GM12878 (cell line): ENCODE data around the gene AFTPH. TPM values are rescaled to one million over a fixed set of nuclear protein-coding genes. Genes with fewer than 3 reads are reported as not detected.
"Not testable (repeated sequence)": the region's sequence is repeated elsewhere in the genome, so short reads cannot be mapped to it uniquely, and the experiment has no call there.

Experiments used
- ATAC-seq: fragments of 200-7000 bp; cut with Tn5 transposase; 3 replicates; pipeline ENCODE4 v1.9.1; 2020; ENCODE audit warnings: mild to moderate bottlenecking, moderate library complexity
- BruUV-seq: library from RNA; stranded (reverse); fragments of 400-500 nt; replicated peaks from 2 replicates; lab custom pipeline; 2021; lab: Mats Ljungman, UMichigan
- CTCF ChIA-PET: fragments of 300-600 bp; sonication (Branson Sonifier 250); formaldehyde crosslinking; extraction: SDS; loops from one replicate; lab custom pipeline; 2021; ENCODE audit warnings: inconsistent platforms; lab: Yijun Ruan, JAX
- POLR2A ChIA-PET: fragments of 350-600 bp; formaldehyde crosslinking; extraction: SDS; loops from one replicate; lab custom pipeline; 2021; ENCODE audit warnings: inconsistent platforms; lab: Charles Lee
- RAD21 ChIA-PET: fragments of 300-600 bp; sonication (Branson Sonifier 250); formaldehyde crosslinking; loops from one replicate; lab custom pipeline; 2023; ENCODE audit warnings: antibody characterized with exemption; ENCODE audit not compliant: unreplicated experiment; lab: Charles Lee
- SMC1A ChIA-PET: fragments of 300-600 bp; sonication (Branson Sonifier 250); formaldehyde crosslinking; loops from one replicate; lab custom pipeline; 2023; ENCODE audit not compliant: unreplicated experiment, uncharacterized antibody; lab: Charles Lee
- DNase-seq: peaks from one replicate; pipeline ENCODE4 v3.0.0-alpha.2; 2011; ENCODE audit warnings: low read depth, low spot score
- FAIRE-seq: peaks from 3 replicates; lab custom pipeline; 2011; peaks lifted over from hg19 to GRCh38; lab: Jason Lieb, UNC
- H2AFZ ChIP-seq: 2 replicates; pipeline ENCODE4 v1.6.0; 2011; ENCODE audit warnings: low read depth, low read length, control low read depth; ENCODE audit not compliant: control insufficient read depth
- H3K27ac ChIP-seq: 2 replicates; pipeline ENCODE4 v1.5.1; 2011; ENCODE audit warnings: control low read depth; ENCODE audit not compliant: control insufficient read depth, insufficient read depth
- H3K27me3 ChIP-seq, 2 experiments: replicated peaks in 1 of 2; 2 replicates each; pipeline versions ENCODE4 v1.6.0 to v1.6.1; 2011; ENCODE audit warnings: low read length in 1 of 2; ENCODE audit not compliant: control insufficient read depth in 2 of 2, insufficient read depth in 2 of 2
- H3K36me3 ChIP-seq, 2 experiments: 2 replicates each; pipeline ENCODE4 v1.5.1; 2011; ENCODE audit warnings: low read length in 1 of 2; ENCODE audit not compliant: control insufficient read depth in 2 of 2, insufficient read depth in 2 of 2
- H3K4me1 ChIP-seq: 2 replicates; pipeline ENCODE4 v1.6.1; 2011; ENCODE audit warnings: mild to moderate bottlenecking, low read length, moderate library complexity, mixed read lengths; ENCODE audit not compliant: control insufficient read depth, insufficient read depth
- H3K4me2 ChIP-seq: 2 replicates; pipeline ENCODE4 v1.6.0; 2011; ENCODE audit warnings: control low read depth; ENCODE audit not compliant: control insufficient read depth, insufficient read depth
- H3K4me3 ChIP-seq: fragments of 200-600 bp; sonication (generic); 2 replicates; pipeline ENCODE4 v1.5.1; 2016
- H3K79me2 ChIP-seq: 2 replicates; pipeline ENCODE4 v1.6.0; 2011; ENCODE audit warnings: low read length; ENCODE audit not compliant: control insufficient read depth, insufficient read depth
- H3K9ac ChIP-seq: 2 replicates; pipeline ENCODE4 v1.8.0; 2011; ENCODE audit warnings: low read length, control low read depth, mixed read lengths; ENCODE audit not compliant: control insufficient read depth, insufficient read depth
- H3K9me3 ChIP-seq: replicated peaks from 3 replicates; pipeline ENCODE4 v1.5.1; 2011; ENCODE audit warnings: mild to moderate bottlenecking, low read length; ENCODE audit not compliant: control insufficient read depth, insufficient read depth
- H4K20me1 ChIP-seq: 2 replicates; pipeline ENCODE4 v1.6.0; 2011; ENCODE audit not compliant: control insufficient read depth, insufficient read depth
- NR2C2 ChIP-seq: IDR thresholded peaks from 2 replicates; pipeline ENCODE4 v1.6.1; 2011; ENCODE audit warnings: borderline replicate concordance, low read depth; ENCODE audit not compliant: control insufficient read depth, insufficient read length
- NR2F1 ChIP-seq: fragments of 450-650 bp; conservative IDR thresholded peaks from 2 replicates; pipeline ENCODE4 v1.6.1; 2017; ENCODE audit warnings: mild to moderate bottlenecking
- SMAD1 ChIP-seq: fragments of 450-650 bp; IDR thresholded peaks from 2 replicates; pipeline ENCODE4 v1.6.1; 2018; ENCODE audit warnings: mild to moderate bottlenecking, low read depth; ENCODE audit not compliant: partially characterized antibody
- SMC3 ChIP-seq: IDR thresholded peaks from 2 replicates; pipeline ENCODE4 v1.6.1; 2011; ENCODE audit warnings: low read length, improper control_type of control experiment, borderline replicate concordance
- ZNF384 ChIP-seq: IDR thresholded peaks from 2 replicates; pipeline ENCODE4 v1.6.1; 2012; ENCODE audit warnings: low read depth, mild to moderate bottlenecking, low read length, improper control_type of control experiment, borderline replicate concordance
- WGBS: methylation state at CpG from one replicate; pipeline ENCODE4 v1.1.6; 2016; ENCODE audit warnings: low lambda C conversion rate; ENCODE audit not compliant: insufficient replicate concordance, insufficient coverage; ENCODE audit errors: missing lambda C conversion rate; 5-methylcytosine and 5-hydroxymethylcytosine counted together
- in situ Hi-C: fragments of 300-500 bp; cut with MboI; formaldehyde crosslinking; loops from 9 replicates; pipeline ENCODE4 v1.14.3; 2018; ENCODE audit warnings: mixed read lengths
- intact Hi-C: fragments of 100-400 bp; cut with micrococcal nuclease; formaldehyde crosslinking; loops from one replicate; pipeline ENCODE4 v1.14.2; 2022; ENCODE audit not compliant: unreplicated experiment
- polyA plus RNA-seq, 11 experiments: library from polyadenylated mRNA; depleted of rRNA in 4 of 11; unstranded in 6 of 11; stranded (reverse) in 5 of 11; fragments of >200 nt; fragmentation: Nextera tagmentation in 4 of 11; fragmentation: Illumina TruSeq in 1 of 11; extraction: Ambion mirVana in 4 of 11; extraction: Trizol in 1 of 11; gene quantifications; 1 replicate in 1 of 11; 2 replicates in 10 of 11; pipeline versions ENCODE4 v1.2.1 to v1.2.3, GENCODE V29; 2011 to 2016; ENCODE audit warnings: inconsistent platforms in 2 of 11, missing spikeins in 2 of 11, low read depth in 1 of 11
- total RNA-seq, 4 experiments: library from RNA; depleted of rRNA in 3 of 4; stranded (reverse); fragments of >200 nt in 3 of 4; fragmentation: Illumina TruSeq in 1 of 4; extraction: Trizol in 1 of 4; gene quantifications; 2 replicates each; pipeline versions ENCODE4 v1.2.1 to v1.2.3, GENCODE V29; 2013 to 2021
- TF ChIP-seq, protein P1 (sequence below): fragments of 450-650 bp; IDR thresholded peaks from 2 replicates; pipeline ENCODE4 v1.6.1; 2017; ENCODE audit warnings: mild to moderate bottlenecking, low read depth, inconsistent platforms; ENCODE audit not compliant: poor library complexity, severe bottlenecking

The AFTPH gene
- total and polyA plus RNA-seq, 10 of the 15 experiments (the other 5 are each of a cell fraction or from before 2014, with no cell fraction given): 25.6 to 77.3 (median 39.5) TPM

DNA sequence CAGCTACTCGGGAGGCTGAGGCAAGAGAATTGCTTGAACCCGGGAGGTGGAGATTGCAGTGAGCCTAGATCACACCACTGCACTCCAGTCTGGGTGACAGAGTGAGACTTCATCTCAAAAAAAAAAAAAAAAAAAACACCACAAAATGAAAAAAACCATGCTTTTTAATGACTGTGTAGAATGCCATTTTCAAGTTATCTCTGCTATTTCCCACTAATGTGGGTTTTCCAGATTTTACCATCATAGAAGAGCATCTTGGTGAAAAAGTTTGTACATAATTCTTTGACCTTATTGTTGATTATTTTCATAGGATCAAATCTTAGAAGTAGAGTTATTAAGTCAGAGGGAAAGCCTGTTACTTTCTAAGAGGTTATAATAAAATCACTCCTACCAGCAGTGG lies 6.8 kb downstream of the AFTPH start:
- ChIA-PET SMC1A (interaction anchor here (1.0 to 1.1 kb wide), 2 partner anchors 8 to 51 kb away, joined by 3 to 4 read pairs; no protein-coding TSS in a partner anchor), RAD21 (interaction anchor here (0.7 to 5.0 kb wide), 4 partner anchors 7 to 51 kb away, joined by 3 to 48 read pairs (median 8); partner anchors contain the start of gene AFTPH), CTCF (interaction anchor here (1.2 kb wide), 1 partner anchor 106 kb away, joined by 3 read pairs; no protein-coding TSS in a partner anchor)
- H3K9ac ChIP-seq, POLR2A ChIA-PET, H4K20me1 ChIP-seq, ATAC-seq, in situ Hi-C loops, H3K9me3 ChIP-seq, FAIRE-seq, BruUV-seq, H3K4me3 ChIP-seq, H2AFZ ChIP-seq, H3K36me3 ChIP-seq, DNase-seq, H3K27me3 ChIP-seq: not testable (repeated sequence)
- Histone ChIP-seq H3K4me1 (peaks cover 39% of the 10 kb centered on the region), H3K27ac (peak overlapping the region; percentile 43; the same call in 1 of the 2 replicates), H3K79me2 (peaks cover 99% of the 10 kb centered on the region), H3K4me2 (peak overlapping the region; percentile 58)
- TF ChIP-seq ZNF384: peak; percentile 6; the same call in 1 of the 2 replicates
- 75% methylated on average over 2 of the region's 2 CpGs for WGBS
- intact Hi-C loops: loop anchor here (5.0 kb wide), 1 partner anchor 389 kb away; the partner anchor contains the start of gene PELI1

DNA sequence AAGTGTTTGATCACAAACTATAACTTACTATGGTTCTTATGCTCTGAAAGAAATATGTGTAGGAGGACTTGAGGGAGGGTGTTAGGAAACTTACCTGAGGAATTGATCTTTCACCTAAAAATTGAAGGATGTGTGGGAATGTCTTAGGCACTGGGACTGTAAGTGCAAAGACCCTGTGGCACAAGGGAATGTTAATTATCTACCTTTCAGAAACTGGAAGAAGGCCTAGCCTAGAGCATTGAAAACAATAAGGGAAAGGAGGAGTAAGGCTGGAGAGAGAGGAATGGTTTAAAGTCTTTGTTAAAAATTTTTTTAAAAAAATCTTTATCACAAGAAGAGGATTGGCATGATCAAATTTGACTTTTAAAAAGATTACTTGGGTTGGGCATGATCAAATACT lies 7.9 kb downstream of the AFTPH start:
- ChIA-PET CTCF (interaction anchor here (1.2 to 3.8 kb wide), 3 partner anchors 8 to 105 kb away, joined by 3 to 39 read pairs (median 3); partner anchors contain the start of gene AFTPH), POLR2A (interaction anchor here (1.0 to 2.7 kb wide), 4 partner anchors 8 to 52 kb away, joined by 3 to 15 read pairs (median 4); partner anchors contain the start of gene AFTPH), RAD21 (interaction anchor here (0.9 to 5.0 kb wide), 5 partner anchors 8 to 332 kb away, joined by 3 to 48 read pairs (median 4); partner anchors contain the start of gene AFTPH), SMC1A (interaction anchor here (0.7 to 3.7 kb wide), 9 partner anchors 8 to 309 kb away, joined by 3 to 29 read pairs (median 4); partner anchors contain the start of gene AFTPH)
- Histone ChIP-seq H3K4me1 (peaks cover 40% of the 10 kb centered on the region), H3K27ac (peak overlapping the region; percentile 46), H3K4me3 (peak overlapping the region; percentile 51; the same call in 1 of the 2 replicates), H3K79me2 (peaks cover 99% of the 10 kb centered on the region), H2AFZ (no peak overlapping the region), H3K9me3 (no peaks in the 10 kb centered on the region; the same call in 2 of the 3 replicates), H3K27me3 (no peaks in the 10 kb centered on the region), H3K36me3 (no peaks in the 10 kb centered on the region; a peak in 1 of 4 replicates), H3K9ac (no peak overlapping the region), H3K4me2 (peak overlapping the region; percentile 42), H4K20me1 (no peaks in the 10 kb centered on the region)
- in situ Hi-C loops (no loop called here), intact Hi-C loops (loop anchor here (5.0 kb wide), 1 partner anchor 390 kb away; the partner anchor contains the start of gene PELI1)
- no peak for DNase-seq
- TF ChIP-seq NR2C2 (no peak), SMAD1 (no peak), SMC3 (no peak), NR2F1 (no peak)
- TF ChIP-seq, protein P1, sequence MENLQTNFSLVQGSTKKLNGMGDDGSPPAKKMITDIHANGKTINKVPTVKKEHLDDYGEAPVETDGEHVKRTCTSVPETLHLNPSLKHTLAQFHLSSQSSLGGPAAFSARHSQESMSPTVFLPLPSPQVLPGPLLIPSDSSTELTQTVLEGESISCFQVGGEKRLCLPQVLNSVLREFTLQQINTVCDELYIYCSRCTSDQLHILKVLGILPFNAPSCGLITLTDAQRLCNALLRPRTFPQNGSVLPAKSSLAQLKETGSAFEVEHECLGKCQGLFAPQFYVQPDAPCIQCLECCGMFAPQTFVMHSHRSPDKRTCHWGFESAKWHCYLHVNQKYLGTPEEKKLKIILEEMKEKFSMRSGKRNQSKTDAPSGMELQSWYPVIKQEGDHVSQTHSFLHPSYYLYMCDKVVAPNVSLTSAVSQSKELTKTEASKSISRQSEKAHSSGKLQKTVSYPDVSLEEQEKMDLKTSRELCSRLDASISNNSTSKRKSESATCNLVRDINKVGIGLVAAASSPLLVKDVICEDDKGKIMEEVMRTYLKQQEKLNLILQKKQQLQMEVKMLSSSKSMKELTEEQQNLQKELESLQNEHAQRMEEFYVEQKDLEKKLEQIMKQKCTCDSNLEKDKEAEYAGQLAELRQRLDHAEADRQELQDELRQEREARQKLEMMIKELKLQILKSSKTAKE: no peak
- BruUV-seq: no TSS peak
- no peak for ATAC-seq
- no peak for FAIRE-seq
